CD4-positive, alpha-beta T cell treated with Interleukin-15 for 4 hours (primary cell): ENCODE measurements around the gene SYNE1.

Experiments
- DNase-seq: peaks from one replicate; pipeline ENCODE4 v3.0.0-alpha.2; 2020; ENCODE audit warnings: low spot score

The SYNE1 gene

DNA sequence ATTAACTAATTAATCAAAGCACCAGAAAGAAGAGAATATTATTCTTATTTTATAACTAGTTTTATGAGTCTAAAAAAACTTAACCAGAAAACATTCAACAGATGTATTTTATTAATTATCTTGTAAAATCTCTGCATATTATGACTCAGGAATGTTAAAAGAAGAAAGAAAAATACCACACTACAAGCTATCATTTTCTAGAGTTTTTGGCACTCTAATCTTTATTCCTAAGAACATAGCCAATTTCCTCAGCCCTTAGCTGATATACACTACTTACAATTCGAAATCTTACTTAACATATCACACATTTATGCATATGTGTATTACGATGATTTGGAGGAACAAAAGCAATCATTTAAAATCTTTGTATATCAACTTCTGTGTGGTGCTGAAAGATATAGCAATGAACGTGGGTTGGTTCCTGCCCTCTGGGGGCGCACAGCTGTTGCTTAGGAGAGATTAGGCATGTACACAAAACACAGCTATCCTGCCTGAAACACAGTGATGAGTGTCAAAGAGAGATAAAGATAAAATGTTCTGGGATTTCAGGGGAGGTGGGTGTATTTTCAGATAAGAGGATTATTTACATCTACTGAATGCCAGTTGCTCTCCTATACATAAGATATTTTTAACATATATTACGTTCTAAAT, 404.5 kb downstream of the SYNE1 start:
- DNase-seq, result peak; percentile 19

DNA sequence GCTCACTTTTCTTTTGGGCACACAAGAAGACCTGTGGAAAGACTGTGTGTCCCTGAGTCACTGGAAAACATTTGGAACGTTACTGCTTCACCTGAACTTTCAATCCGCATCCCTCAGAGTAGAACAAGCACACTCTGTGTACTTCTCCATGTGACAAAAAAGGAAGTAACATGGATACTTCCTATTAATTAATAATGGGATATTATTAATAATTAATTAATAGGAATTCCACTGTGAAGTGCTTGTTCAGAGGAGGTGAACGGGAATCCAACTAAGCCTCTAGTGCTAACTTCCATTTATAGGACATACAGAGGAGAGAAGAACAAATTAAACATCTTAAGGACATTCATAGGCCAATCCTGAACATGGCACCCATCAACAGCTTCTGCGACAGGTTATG, 407.8 kb downstream of the SYNE1 start:
- no peak for DNase-seq

DNA sequence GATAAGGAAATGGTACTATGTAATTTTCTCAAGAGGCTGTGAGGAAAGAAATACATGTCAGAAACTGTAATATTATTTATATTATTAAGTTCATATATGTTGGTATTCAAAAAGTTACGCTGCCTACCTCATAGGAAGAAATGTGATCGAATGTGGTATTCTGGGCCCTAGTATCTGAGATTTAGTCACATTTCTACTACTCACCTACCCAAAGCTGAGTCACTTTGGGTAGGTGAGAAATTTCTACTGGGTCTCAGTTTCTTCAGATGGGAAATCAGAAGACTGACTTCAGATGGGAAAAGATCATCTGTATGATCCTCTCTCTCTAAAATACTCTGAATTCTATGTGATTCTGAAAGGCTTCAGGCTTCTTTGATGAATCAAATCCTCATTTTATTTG, 411.0 kb downstream of the SYNE1 start:
- DNase-seq, result no peak

DNA sequence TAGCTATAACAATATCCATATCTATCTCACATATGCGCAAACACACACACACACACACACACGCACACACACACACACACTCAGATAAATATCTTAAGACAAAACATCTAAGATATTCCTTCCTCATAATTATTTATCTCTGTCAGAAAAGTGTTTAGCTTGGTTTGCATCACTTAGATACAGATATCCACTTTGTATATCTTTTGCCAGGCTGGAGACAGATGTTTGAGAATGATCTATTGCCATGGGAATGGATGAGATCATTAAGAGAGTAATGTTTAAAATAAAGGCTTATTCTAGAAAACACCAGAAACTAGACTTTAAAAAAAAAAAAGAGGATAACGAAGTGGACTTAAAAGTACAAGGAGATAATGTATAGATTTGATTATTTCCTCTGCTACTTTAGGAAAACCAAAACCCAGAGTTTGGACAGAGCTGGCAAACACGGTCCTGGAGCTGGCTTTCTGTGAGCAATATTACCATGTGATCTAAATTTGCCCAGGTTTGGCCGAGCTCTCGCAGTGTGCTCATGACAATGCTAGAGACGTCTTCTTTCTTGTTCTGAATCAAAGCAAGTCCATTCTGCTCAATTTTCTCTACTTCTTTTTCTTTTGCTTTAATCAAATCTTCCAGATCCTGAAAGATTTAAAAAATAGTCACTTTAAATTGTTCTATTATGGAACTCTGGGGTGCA, 411.8 kb downstream of the SYNE1 start:
- no peak for DNase-seq

DNA sequence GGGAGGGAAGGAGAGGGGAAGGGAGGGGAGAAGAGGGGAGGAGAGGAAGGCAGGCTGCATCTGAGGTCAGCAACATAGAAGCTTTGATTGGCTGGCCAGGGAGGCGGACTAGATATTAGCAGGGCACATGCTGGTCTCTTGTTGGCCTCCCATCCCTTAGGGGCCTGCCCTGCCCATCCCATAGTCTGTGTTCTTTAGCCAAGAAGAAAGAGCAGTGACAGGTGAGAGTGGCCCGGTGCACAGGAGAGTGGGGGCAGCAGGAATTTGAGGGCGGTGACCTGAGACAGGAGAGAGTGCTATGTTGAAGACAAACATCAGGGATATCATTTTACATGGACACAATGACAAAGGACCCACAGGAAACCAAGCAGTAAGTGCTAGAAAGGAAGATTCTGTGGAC, 413.5 kb downstream of the SYNE1 start:
- DNase-seq, result no peak

DNA sequence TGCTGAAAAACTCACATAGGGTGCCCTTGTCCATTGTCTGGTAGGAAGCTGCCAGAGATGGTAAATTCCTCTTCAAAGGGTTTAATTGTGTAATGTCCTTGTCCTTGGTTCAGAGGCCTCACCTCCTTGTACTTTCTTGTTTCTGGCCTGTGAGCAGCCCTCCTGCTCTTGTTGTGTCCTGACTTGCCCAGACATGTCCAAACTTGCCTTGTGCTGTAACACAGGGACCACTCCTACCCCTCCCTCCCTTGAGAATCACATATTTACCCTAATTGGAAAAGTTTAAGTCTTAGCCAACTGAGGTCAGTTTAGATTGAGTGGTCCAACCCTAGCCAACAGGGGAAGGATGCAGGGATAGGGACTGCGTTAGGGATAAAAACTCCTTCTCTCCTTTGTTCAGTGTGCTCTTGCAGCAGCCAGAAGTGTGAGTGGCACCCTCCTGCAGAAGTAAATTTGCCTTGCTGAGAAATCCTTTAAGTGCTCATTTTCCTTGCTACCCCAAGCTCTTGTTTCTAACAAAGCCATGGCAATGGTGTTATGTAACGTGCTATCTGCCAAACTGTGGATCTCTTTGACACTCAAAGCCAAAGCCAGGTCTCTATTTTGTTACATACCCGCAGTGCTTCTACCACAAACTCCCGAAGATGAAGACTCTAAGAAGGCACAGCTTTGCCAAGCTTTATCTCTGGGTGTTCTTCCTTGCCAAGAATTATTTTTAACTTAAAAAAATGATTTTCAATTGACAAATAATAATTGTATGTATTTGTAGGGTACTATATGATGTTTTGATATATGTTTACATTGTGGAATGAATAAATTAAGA, 415.1 kb downstream of the SYNE1 start:
- DNase-seq, result no peak

DNA sequence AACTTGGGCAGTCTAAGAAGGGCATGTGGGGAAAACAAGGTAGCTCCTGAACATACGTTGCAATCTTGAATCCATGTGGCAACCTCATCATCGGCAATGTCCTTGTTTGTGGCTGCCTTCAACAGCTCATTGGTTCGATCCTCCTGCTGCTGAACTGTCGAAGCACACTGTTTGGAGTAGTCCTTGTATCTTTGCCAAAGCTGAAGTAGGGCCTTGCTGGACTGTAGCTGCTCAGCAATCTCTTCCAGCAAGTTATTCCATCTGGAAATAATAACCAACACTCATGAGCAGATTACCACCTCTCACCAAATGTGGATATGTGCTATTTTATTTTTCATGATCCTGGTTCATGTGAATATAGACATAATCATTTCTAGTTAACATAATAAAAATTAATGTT, 416.4 kb downstream of the SYNE1 start:
- no peak for DNase-seq

DNA sequence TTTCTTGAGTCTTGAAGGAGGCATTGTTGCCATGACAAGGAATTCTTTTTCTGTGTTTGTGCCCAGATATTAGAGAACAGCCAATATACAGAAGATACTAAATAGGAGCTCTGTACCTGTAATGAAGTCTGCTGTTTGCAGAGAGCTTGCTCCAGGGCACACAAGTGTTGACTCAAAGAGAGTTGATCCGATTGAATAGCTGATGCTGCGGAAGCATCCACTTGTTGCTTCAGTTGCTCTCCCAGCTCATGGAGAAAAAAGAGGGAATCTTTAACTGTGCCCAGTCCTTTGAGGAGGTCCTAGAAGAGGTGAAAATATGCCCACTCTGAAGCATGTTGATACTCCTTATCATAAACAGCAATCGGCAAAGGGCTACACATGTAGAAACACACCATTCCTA, 418.3 kb downstream of the SYNE1 start:
- DNase-seq, result no peak

DNA sequence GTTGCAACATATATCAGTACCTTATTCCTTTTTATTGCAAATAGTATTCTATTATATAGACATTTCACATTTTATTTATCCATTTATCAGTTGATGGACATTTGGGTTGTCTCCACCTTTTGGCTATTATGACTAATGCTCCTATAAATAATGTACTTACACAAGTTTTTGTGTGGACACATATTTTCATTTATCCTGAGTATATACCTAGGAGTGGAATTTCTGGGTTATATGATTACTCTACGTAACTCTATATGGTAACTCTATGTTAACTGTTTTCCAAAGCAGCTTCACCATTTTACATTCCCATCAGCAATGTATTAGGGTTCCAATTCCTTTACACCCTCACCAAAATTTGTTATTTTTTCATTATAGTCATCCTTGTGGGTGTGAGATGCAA, 424.7 kb downstream of the SYNE1 start:
- no peak for DNase-seq

DNA sequence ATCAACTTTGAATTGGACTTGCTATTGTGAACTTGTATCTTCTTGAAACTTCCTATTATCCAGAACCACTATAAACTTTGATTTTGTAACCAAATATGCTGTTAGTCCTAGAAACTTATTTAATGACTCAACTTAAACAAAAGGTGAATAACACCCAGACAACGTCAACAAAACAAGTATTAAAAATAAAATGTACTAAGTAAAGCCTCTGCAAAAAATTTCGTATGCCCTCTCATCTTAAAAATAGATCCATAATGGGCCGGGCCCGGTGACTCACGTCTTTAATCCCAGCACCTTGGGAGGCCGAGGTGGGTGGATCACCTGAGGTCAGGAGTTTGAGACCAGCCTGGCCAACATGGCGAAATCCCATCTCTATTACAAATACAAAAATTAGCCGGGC, 428.0 kb downstream of the SYNE1 start:
- no peak for DNase-seq

DNA sequence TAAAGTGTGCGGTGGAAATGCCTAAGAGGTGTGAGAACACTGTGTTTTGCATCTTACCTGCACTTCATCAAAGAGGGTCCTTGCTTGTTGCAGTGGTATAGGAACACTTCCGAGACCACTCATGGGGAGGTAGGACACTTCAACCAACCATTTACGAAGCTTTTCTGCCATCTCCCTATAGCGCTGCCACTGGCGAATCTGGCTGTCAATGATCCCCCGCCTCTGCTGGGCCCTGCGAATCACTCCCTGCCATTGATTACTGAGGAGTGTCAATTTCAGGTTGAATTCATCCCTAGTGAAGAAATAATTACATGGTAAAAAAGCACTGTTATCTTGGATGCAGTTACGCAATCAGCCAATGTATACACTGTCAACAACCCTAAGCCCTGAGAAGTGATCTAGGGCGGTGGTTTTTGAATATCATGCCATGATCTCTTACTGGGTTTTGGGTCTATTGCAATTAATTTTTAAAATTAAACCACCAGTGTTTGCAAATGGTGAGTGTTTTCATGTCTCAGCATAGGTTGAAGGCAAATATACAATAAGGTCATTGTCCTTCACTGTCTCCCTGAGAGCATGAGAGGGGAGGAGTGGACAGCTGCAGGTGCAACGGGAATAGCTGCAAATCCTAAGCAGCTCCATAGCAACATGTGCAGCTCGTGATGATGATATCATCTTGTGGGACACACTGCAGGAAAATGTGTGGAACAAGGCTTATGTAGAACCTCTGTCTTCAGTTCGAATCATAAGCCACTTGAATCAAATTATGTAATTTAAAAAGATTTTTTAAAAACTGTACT, 429.0 kb downstream of the SYNE1 start:
- no peak for DNase-seq

DNA sequence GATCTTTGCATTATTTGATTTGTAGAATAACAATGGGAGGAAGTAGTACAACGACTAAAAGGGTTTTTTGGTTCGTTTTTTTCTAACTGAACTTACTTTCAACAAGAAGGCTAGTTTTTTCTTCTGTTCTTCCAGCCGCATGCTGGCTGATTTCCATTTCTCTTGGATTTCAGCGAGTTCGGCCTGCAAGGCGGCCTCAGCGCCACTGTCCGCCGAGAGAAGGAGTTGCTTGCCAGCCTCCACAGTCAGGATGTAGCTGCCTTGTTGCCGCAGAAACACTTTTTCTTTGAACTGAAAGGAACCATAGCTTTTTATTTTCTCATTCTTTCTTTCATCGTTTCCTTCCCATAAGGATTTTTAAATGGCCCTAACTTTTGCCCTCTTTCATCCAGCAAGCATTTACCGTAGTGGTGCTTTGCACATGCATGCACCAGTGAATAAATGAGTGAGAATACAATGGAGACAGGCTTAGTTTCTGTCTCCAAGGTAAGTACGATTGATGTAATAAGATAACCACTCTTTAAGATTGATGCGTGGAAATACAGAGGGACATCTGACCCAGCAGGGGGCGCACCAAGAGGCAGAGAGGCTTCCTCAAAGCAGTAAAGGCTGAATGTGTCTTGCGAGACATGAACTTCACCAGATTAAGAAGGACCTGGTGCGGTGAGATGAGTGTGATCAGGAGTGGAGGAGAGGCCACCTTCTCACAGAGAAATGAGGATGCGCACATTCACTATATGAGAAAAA, 430.9 kb downstream of the SYNE1 start:
- DNase-seq, result peak; percentile 47

DNA sequence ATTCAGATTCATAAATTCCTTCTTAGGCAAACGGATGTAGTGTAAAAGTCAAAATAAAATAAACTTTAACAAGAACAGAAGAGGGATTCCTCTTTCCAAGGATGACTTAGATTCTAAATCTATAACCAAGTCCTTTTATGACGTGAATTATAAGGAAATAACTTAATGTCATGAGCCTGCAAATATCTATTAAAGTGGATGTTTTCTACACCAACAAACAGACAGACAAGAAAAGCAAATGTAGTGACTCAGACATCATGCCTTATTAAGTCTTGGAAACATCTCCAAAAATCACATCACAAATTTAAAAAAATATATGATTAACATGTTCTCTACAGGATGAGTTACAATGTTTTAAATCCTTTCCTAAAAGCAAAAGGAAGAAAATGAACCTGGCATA, 432.6 kb downstream of the SYNE1 start:
- DNase-seq, result no peak

DNA sequence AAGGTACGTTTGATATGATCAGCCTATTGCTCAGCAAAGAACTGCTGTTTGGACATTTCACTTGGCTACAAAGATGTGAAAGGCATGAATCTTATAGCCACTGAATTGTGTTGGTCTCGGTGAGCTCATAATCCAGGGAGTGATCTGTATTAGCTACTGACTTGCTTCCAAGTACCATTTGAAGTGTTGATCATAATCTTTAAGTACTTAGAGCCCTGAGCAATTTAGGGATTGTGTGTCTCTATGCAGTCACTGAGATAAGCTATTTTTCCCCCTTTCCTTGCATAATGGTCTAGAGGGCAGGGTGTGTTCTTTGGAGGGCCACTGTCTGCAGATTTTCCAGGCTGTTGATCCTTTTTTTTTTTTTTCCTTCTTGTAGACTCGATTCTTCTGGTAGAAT, 436.0 kb downstream of the SYNE1 start:
- no peak for DNase-seq

DNA sequence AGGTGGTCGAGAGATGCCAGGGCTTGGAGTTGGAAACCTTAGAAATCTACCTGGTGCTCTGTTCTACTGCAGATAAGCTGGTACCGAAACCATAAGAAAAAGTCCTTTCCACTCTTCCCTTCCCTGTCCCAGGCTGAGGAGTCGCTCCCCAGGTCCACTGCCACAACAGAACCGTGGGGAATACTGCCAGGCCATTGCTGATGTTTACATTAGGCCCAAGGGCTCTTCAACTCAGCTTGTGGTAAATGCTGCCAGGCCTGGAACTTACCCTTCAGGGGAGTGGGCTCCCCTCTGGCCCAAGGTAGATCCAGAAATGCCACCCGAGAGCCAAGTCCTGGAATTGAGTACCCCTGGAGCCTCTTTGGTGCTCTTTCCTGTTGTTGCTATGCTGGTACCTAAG, 441.3 kb downstream of the SYNE1 start:
- DNase-seq, result no peak

DNA sequence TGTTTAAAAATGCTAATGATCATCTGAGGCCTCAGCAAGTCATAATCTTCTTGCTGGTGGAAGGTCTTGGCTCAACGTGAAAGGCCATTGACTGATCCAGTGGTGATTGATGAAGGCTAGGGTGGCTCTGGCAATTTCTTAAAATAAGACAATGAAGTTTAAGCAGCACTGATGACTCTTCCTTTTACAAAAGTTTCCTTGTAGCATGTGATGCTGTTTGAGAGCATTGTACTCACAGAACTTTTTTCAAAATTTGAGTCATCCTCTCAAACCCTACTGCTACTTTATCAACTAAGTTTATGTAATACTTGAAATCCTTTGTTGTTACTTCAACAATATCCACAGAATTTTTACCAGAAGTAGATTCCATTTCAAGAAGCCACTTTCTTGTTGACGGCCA, 447.4 kb downstream of the SYNE1 start:
- no peak for DNase-seq

DNA sequence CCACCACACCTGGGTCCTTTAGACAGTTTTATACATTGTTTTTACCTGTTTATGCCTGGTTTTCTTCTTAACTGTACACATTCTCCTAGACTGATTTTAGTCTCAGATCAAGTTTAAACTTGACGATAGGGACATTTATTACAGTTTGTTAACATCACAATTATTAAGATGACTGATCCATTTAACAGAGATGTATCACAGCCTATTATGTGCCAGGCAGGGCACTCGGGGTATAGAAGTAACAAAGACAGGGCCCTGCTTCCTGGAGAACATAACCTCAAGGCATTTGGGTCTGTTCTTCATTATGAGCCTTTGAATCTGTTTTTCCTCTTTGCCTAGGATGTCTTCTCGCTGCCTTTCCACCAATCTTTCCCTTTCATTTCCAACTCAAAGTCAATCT, 449.2 kb downstream of the SYNE1 start:
- DNase-seq, result no peak

DNA sequence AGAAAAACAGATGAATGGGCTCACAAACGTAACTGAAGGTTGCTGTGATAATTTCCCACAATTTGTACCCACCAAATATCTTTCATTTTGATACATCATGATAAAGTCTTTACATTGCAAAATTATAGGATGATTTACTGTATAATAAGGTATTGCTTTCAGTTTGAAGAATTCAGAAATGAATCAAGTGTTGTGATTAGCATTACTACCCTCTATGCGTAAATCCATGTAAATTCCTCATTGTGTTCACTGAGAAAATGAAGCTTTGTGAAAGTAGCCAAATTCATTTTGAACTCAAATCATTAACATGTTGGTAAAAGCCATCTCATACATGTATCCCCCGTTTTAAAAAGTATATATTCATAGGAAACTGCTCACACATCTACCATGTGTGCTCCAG, 450.3 kb downstream of the SYNE1 start:
- no peak for DNase-seq

DNA sequence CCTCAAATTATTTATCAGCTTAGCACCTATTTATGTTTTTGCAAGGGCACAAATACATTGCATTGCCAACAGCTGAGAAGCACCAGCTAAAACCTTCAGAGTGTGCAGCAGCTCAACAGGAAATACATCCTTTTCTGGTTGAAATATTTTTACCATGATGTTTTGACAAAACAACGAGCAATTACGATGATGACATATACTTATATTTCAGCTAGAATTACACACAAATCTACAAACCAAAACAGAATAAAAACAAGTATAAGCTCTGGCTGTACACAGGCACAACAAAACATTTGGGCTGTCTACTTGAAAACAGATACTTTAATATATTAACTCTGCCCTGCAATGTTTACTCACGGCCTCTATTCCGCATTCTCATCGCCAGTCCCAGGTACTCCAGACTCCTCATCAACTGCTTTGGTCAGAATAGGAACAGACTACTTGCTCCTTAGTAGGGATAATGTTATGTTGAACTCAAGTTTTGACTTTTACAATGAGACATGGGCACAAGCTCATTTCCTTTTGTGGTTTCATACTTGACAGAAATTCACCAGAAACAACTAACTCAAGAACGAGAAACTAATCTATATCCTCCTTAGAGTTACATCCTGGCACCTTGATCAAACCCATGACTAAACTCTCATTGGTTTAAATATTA, 452.1 kb downstream of the SYNE1 start:
- DNase-seq, result peak; percentile 63

DNA sequence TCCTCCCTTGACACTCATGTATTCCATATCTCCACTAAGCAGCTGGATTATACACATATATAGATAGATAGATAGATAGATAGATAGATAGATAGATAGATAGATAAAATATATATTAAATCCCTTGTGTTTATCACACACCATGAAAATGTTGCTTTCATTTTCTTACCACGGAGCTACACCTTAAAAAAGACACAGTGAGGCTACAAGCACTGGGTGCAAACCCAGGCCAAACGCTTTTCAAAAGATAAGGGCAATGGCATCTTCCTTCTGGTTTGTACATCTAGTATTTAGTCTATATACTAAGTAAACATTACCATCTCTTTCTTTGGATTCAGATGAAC, 452.6 kb downstream of the SYNE1 start:
- DNase-seq, result peak; percentile 34

DNA sequence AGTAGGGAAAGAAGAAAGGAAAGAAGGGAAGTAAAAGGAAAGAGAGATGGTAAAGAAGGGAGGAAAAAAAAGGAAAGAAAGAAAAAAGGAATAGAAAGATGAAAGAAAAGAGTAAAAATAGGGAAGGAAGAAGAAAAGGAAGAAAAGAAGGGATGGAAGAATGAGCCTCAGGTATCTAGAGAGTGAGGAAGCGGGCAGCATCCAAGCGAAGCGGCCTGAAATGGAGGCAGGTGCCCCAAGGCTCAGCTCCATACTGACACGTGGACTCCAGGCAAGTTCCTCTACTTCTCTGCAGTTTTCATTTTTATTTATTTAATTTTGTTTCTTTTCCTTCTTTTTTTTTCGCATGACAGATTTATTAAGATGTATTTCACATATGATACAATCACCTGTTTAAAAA, 456.6 kb downstream of the SYNE1 start:
- DNase-seq, result no peak
